Measurements from ENCODE around the gene ZNF722. TPM values are rescaled to one million over a fixed set of nuclear protein-coding genes. Genes with fewer than 3 reads are reported as not detected.
"Not testable (repeated sequence)": the region's sequence is repeated elsewhere in the genome, so short reads cannot be mapped to it uniquely, and the experiment has no call there.

Gene ZNF722
- not detected for polyA plus RNA-seq (ENCODE audit: insufficient read length)

GRCh38 chr7:63998549-63998948, at the start of gene ZNF722:
Gene ZNF722, plus strand, starts transcription at chr7:63998849. Its CDS starts 113 bp downstream, at chr7:63998962.
- no peak for DNase-seq (ENCODE audit: low read depth)

DNA sequence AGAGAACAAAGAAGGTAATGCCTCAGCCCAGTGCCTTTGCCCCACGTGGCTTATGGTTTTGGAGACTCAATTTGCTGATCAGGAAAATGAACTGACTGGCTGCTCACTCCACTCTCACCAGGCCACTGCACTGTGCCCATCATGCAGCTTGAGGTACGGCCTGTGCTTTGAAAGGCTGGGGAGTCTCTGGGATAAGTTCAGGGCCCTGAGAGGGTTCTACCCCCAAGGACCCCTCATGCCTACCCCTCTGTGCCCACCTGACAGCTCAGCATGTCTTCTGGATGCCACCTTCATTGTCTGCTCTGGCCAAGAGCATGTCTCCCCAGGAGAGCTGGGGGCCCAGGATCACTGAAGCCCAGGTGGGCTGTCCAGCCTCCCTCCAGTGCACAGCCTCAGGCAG, 45.5 kb upstream of the ZNF722 start:
- no peak for DNase-seq (ENCODE audit: low read depth)

DNA sequence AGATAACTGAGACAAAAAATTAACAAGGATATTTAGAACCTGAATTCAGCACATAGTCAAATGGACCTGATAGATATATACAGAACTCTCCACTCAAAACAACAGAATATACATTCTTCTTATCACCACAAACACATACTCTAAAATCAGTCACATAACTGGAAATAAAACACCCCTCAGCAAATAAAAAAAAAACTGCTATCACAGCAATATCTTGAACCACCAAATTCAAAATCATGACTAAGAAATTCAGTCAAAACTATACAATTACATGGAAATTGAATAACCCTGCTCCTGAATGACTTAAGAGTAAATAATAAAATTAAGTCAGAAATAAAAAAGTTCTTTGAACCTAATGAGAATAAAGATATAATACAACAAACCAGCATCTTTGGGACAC, 30.0 kb upstream of the ZNF722 start:
- DNase-seq (ENCODE audit: low read depth): no peak

DNA sequence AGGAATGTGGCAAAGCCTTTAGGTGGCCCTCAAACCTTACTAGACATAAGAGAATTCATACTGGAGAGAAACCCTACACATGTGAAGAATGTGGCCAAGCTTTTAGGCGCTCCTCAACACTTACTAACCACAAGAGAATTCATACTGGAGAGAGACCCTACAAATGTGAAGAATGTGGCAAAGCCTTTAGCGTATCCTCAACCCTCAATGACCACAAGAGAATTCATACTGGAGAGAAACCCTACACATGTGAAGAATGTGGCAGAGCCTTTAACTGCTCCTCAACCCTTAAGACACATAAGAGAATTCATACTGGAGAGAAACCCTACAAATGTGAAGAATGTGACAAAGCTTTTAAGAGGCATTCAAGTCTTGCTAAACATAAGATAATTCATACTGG, 16.8 kb downstream of the ZNF722 start:
- not testable (repeated sequence) for DNase-seq (ENCODE audit: low read depth)

- no peak for DNase-seq (ENCODE audit: low read depth)
Measured at GRCh38 chr7:64035388-64035787, 36.7 kb downstream of the ZNF722 start.

DNA sequence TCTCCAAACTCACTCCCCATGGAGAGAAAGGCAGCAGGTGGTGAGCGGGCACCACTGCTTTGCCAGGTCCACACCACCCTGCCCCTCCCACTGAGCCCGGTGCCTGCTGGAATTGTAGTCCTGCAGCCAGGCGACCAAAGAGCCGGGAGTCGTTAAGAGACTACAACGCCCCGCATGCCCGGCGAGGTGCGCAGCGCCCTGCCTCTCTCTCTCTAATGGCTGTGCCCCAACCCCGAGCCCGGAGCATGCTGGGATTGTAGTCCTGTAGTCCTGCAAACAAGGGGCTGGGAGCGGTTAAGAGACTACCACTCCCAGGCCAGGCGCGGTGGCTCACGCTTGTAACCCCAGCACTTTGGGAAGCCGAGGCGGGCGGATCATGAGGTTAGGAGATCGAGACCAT, 38.4 kb downstream of the ZNF722 start:
- no peak for DNase-seq (ENCODE audit: low read depth)

- DNase-seq (ENCODE audit: low read depth): no peak
Measured at GRCh38 chr7:64045301-64046040, 46.8 kb downstream of the ZNF722 start, which contains the start of gene ZNF727. Gene ZNF727, plus strand, starts transcription at chr7:64045434. Its CDS starts 188 bp downstream, at chr7:64045622.

DNA sequence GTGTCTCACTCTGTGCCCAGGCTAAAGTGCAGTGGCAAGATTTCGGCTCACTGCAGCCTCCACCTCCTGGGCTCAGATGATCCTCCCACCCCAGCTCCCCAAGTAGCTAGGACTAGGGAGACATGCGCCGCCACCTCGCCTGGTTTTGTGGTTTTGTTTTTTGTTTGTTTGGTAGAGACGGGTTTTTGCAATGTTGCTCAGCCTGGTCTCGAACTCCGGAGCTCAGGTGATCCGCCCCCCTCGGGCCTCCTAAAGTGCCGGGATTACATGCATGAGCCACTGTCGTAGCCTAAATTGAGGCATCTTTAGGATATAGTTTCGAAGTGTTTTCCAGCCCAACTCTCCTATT, 47.4 kb downstream of the ZNF722 start:
- no peak for DNase-seq (ENCODE audit: low read depth)

Other genes starting within 250 kb of the ZNF722 start
- 0.11 TPM for gene ZNF727, start 46.6 kb downstream of the ZNF722 start, polyA plus RNA-seq (ENCODE audit: insufficient read length)
- gene ZNF735, start 208.4 kb downstream of the ZNF722 start, polyA plus RNA-seq (ENCODE audit: insufficient read length): not detected
- gene ZNF679, start 229.6 kb downstream of the ZNF722 start, polyA plus RNA-seq (ENCODE audit: insufficient read length): not detected

Data from forelimb muscle (tissue), 1 donor.